Sigmoid colon (tissue), 7 donors: ENCODE data around the gene BBC3. TPM values are rescaled to one million over a fixed set of nuclear protein-coding genes. Genes with fewer than 3 reads are reported as not detected.
"Not testable (repeated sequence)": the region's sequence is repeated elsewhere in the genome, so short reads cannot be mapped to it uniquely, and the experiment has no call there.

Experiments used
- DNase-seq: peaks from one replicate; pipeline ENCODE4 v3.0.0-alpha.2; 2019
- H3K27ac ChIP-seq, 4 donors: fragments of 200-600 bp; sonication (generic); one replicate each; pipeline ENCODE4 v1.5.1; 2016 to 2019; ENCODE audit warnings: mild to moderate bottlenecking in 1 of 4
- H3K27me3 ChIP-seq, 3 donors: fragments of 200-600 bp; sonication (generic); one replicate each; pipeline ENCODE4 v1.5.1; 2019; ENCODE audit warnings: mild to moderate bottlenecking in 1 of 3
- H3K36me3 ChIP-seq, 4 donors: fragments of 200-600 bp; sonication (generic); one replicate each; pipeline ENCODE4 v1.5.1; 2016 to 2019
- H3K4me1 ChIP-seq, 4 donors: fragments of 200-600 bp; sonication (generic); one replicate each; pipeline ENCODE4 v1.5.1; 2017 to 2019
- H3K4me3 ChIP-seq, 4 donors: fragments of 200-600 bp; sonication (generic); one replicate each; pipeline ENCODE4 v1.5.1; 2017 to 2019; ENCODE audit warnings: mild to moderate bottlenecking in 2 of 4, moderate library complexity in 1 of 4
- H3K9me3 ChIP-seq, 4 donors: fragments of 200-600 bp in 3 of 4; sonication (generic) in 3 of 4; one replicate each; pipeline versions ENCODE4 v1.5.1 to v1.6.1; 2013 to 2019
- CTCF ChIP-seq, 4 experiments: fragments of 450-650 bp in 3 of 4; fragments of 200-600 bp in 1 of 4; IDR thresholded peaks; one replicate each; pipeline ENCODE4 v1.5.1; 2016 to 2019; ENCODE audit warnings: antibody characterized with exemption in 4 of 4, mild to moderate bottlenecking in 3 of 4, moderate library complexity in 2 of 4
- EP300 ChIP-seq, 4 donors: sonication (generic); formaldehyde crosslinking; IDR thresholded peaks; one replicate each; pipeline ENCODE4 v1.6.1; 2017; ENCODE audit warnings: antibody characterized with exemption in 4 of 4
- POLR2A ChIP-seq, 2 donors: fragments of 450-650 bp; IDR thresholded peaks; one replicate each; pipeline ENCODE4 v1.6.1; 2016; ENCODE audit warnings: antibody characterized with exemption in 2 of 2, mild to moderate bottlenecking in 2 of 2, moderate library complexity in 2 of 2
- POLR2AphosphoS5 ChIP-seq, 4 donors: sonication (generic); formaldehyde crosslinking; IDR thresholded peaks; one replicate each; pipeline ENCODE4 v1.6.1; 2017; ENCODE audit warnings: antibody characterized with exemption in 4 of 4
- WGBS, 2 donors: extraction: QIAGEN DNeasy Blood & Tissue Kit; methylation state at CpG; one replicate each; pipeline ENCODE4 v1.1.7; 2013; 5-methylcytosine and 5-hydroxymethylcytosine counted together
- intact Hi-C: fragments of 100-400 bp; cut with DNase I; formaldehyde crosslinking; loops from one replicate; pipeline ENCODE4 v1.15.1; 2023
- polyA plus RNA-seq, 3 donors: library from polyadenylated mRNA; stranded (reverse); fragments of 200-250 nt; gene quantifications; one replicate each; pipeline ENCODE4 v1.2.3, GENCODE V29; 2013
- total RNA-seq, 4 donors: library from RNA; depleted of rRNA; stranded (reverse); fragments of >200 nt; gene quantifications; one replicate each; pipeline ENCODE4 v1.1.0, GENCODE V29; 2016
- donor health status: healthy with polysubstance abuse.
- donor health status: Bipolar disorder and iron deficiency.
- donor health status: healthy.

BBC3 gene
- total and polyA plus RNA-seq, 7 donors = 2.5 to 39.5 (median 5.4) TPM

- H3K27ac ChIP-seq = no peak overlapping the region
- intact Hi-C loops = no loop called here
- WGBS, 2 donors = 94 to 95% methylated on average over 21 of the region's 21 CpGs
These were observed 35.5 kb upstream of the BBC3 start for GRCh38 chr19:47266401-47266941.

GRCh38 chr19:47264629-47265028, 33.6 kb upstream of the BBC3 start:
- WGBS, 2 donors = 95 to 97% methylated on average over 30 of the region's 30 CpGs
- peaks cover 28 to 98% (median 65%) of the 10 kb centered on the region in 4 donors for H3K36me3 ChIP-seq

More at GRCh38 chr19:47266401-47266941, 35.5 kb upstream of the BBC3 start:
- no peaks in the 10 kb centered on the region for H3K27me3 ChIP-seq
- TF ChIP-seq CTCF (IDR thresholded peaks at IDR 0.05) (no peak), POLR2A (IDR thresholded peaks at IDR 0.05) (no peak), EP300 (IDR thresholded peaks at IDR 0.05) (no peak), POLR2AphosphoS5 (IDR thresholded peaks at IDR 0.05) (no peak)
- DNase-seq = no peak
- peaks cover 30 to 97% (median 62%) of the 10 kb centered on the region in 4 donors for H3K36me3 ChIP-seq
- no peak overlapping the region for H3K4me3 ChIP-seq
- no peaks in the 10 kb centered on the region for H3K9me3 ChIP-seq
- H3K4me1 ChIP-seq = no peaks in the 10 kb centered on the region

GRCh38 chr19:47261946-47262793, 31.2 kb upstream of the BBC3 start:
- H3K4me3 ChIP-seq, H3K27ac ChIP-seq, intact Hi-C loops, H3K27me3 ChIP-seq, H3K9me3 ChIP-seq, DNase-seq: not testable (repeated sequence)
- H3K4me1 ChIP-seq = peaks cover 0 to 30% (median 23%) of the 10 kb centered on the region in 4 donors
- peaks cover 34 to 90% (median 71%) of the 10 kb centered on the region in 4 donors for H3K36me3 ChIP-seq
- 80 to 88% methylated on average over 14 of the region's 14 CpGs for WGBS, 2 donors

More at GRCh38 chr19:47264629-47265028, 33.6 kb upstream of the BBC3 start:
- intact Hi-C loops = no loop called here
- H3K9me3 ChIP-seq = no peaks in the 10 kb centered on the region
- no peak overlapping the region for H3K27ac ChIP-seq
- no peak for DNase-seq
- H3K4me1 ChIP-seq = peaks cover 0 to 9% (median 3%) of the 10 kb centered on the region in 4 donors
- TF ChIP-seq POLR2A (IDR thresholded peaks at IDR 0.05) = no peak
- no peak overlapping the region for H3K4me3 ChIP-seq
- H3K27me3 ChIP-seq = no peaks in the 10 kb centered on the region

- Histone ChIP-seq H3K4me1 (peaks cover 0 to 35% (median 29%) of the 10 kb centered on the region in 4 donors), H3K27me3 (no peaks in the 10 kb centered on the region), H3K4me3 (no peak overlapping the region), H3K27ac (no peak overlapping the region), H3K9me3 (no peaks in the 10 kb centered on the region), H3K36me3 (peaks cover 28 to 73% (median 56%) of the 10 kb centered on the region in 4 donors)
- no peak for TF ChIP-seq CTCF (IDR thresholded peaks at IDR 0.05)
- no peak for TF ChIP-seq EP300 (IDR thresholded peaks at IDR 0.05)
- TF ChIP-seq POLR2AphosphoS5 (IDR thresholded peaks at IDR 0.05) = no peak
- no peak for TF ChIP-seq POLR2A (IDR thresholded peaks at IDR 0.05)
- 94 to 97% methylated on average over 17 of the region's 17 CpGs for WGBS, 2 donors
- no peak for DNase-seq
- intact Hi-C loops = no loop called here
These were observed 29.5 kb upstream of the BBC3 start for GRCh38 chr19:47260476-47260875.

- Histone ChIP-seq H3K4me1 (peaks cover 0 to 35% (median 30%) of the 10 kb centered on the region in 4 donors), H3K27ac (peak overlapping the region; percentile 88 to 98 (median 92)), H3K27me3 (no peaks in the 10 kb centered on the region), H3K9me3 (no peaks in the 10 kb centered on the region), H3K36me3 (peaks cover 19 to 59% (median 42%) of the 10 kb centered on the region in 4 donors), H3K4me3 (no peak overlapping the region)
- intact Hi-C loops = no loop called here
- WGBS, 2 donors = 72 to 89% methylated on average over 6 of the region's 6 CpGs
- DNase-seq = no peak
- TF ChIP-seq POLR2A (IDR thresholded peaks at IDR 0.05) = no peak
- TF ChIP-seq POLR2AphosphoS5 (IDR thresholded peaks at IDR 0.05) = no peak
- no peak for TF ChIP-seq EP300 (IDR thresholded peaks at IDR 0.05)
- no peak for TF ChIP-seq CTCF (IDR thresholded peaks at IDR 0.05)
These were observed 28.0 kb upstream of the BBC3 start for GRCh38 chr19:47258895-47259555.
